Progenitor cell of endocrine pancreas (in vitro differentiated cells): Measurements from ENCODE around the gene OSR1. TPM values are rescaled to one million over a fixed set of nuclear protein-coding genes. Genes with fewer than 3 reads are reported as not detected.

Source experiments
- DNase-seq: peaks from one replicate; pipeline ENCODE4 v3.0.0; 2021; ENCODE audit warnings: low spot score; ENCODE audit not compliant: unreplicated experiment
- H3K27ac Mint-ChIP-seq: 2 replicates; pipeline ENCODE4 v1.8.0; 2021; ENCODE audit warnings: mild to moderate bottlenecking, moderate library complexity, mixed read lengths
- H3K27me3 Mint-ChIP-seq: 2 replicates; pipeline ENCODE4 v1.8.0; 2021; ENCODE audit warnings: mixed read lengths
- H3K36me3 Mint-ChIP-seq: 2 replicates; pipeline ENCODE4 v1.8.0; 2022; ENCODE audit warnings: mixed read lengths; ENCODE audit not compliant: insufficient read depth
- H3K4me1 Mint-ChIP-seq: 2 replicates; pipeline ENCODE4 v1.8.0; 2021; ENCODE audit warnings: low read depth, mixed read lengths
- H3K4me3 Mint-ChIP-seq: 2 replicates; pipeline ENCODE4 v1.8.0; 2021; ENCODE audit warnings: low read depth, mild to moderate bottlenecking, moderate library complexity, mixed read lengths
- H3K9me3 Mint-ChIP-seq: 2 replicates; pipeline ENCODE4 v1.8.0; 2021; ENCODE audit warnings: low read depth, mixed read lengths
- CTCF ChIP-seq: fragments of 200-600 bp; sonication (generic); IDR thresholded peaks from one replicate; pipeline ENCODE4 v1.5.0; 2021; ENCODE audit warnings: antibody characterized with exemption, mild to moderate bottlenecking; ENCODE audit not compliant: unreplicated experiment
- total RNA-seq: library from RNA; stranded (reverse); gene quantifications from 2 replicates; pipeline ENCODE4 v1.2.1, GENCODE V29; 2021

The OSR1 gene
- total RNA-seq, 1 donor from 2014 or later = 10.7 TPM

GRCh38 chr2:19331450-19331849 is 27.0 kb downstream of the OSR1 start:
- no peak for DNase-seq
- Mint-ChIP-seq H3K9me3 (no peaks in the 10 kb centered on the region), H3K27me3 (no peaks in the 10 kb centered on the region), H3K27ac (no peak overlapping the region), H3K36me3 (no peaks in the 10 kb centered on the region), H3K4me3 (no peak overlapping the region), H3K4me1 (peaks cover 3% of the 10 kb centered on the region)
- no peak for TF ChIP-seq CTCF

- Mint-ChIP-seq H3K27ac (no peak overlapping the region), H3K4me3 (no peak overlapping the region), H3K36me3 (no peaks in the 10 kb centered on the region), H3K9me3 (no peaks in the 10 kb centered on the region), H3K4me1 (peaks cover 2% of the 10 kb centered on the region), H3K27me3 (no peaks in the 10 kb centered on the region)
- TF ChIP-seq CTCF = no peak
- DNase-seq = no peak
These were observed 28.0 kb downstream of the OSR1 start for GRCh38 chr2:19330436-19330835.

- H3K27ac Mint-ChIP-seq = no peak overlapping the region
- no peaks in the 10 kb centered on the region for H3K9me3 Mint-ChIP-seq
- DNase-seq = no peak
These were observed 29.0 kb downstream of the OSR1 start for GRCh38 chr2:19329445-19329844.

GRCh38 chr2:19327496-19327895 is 30.9 kb downstream of the OSR1 start:
- no peaks in the 10 kb centered on the region for H3K9me3 Mint-ChIP-seq
- H3K36me3 Mint-ChIP-seq = no peaks in the 10 kb centered on the region
- no peak overlapping the region for H3K4me3 Mint-ChIP-seq
- no peaks in the 10 kb centered on the region for H3K4me1 Mint-ChIP-seq
- H3K27ac Mint-ChIP-seq = no peak overlapping the region
- no peak for DNase-seq
- H3K27me3 Mint-ChIP-seq = no peaks in the 10 kb centered on the region
- TF ChIP-seq CTCF = no peak

More at GRCh38 chr2:19329445-19329844, 29.0 kb downstream of the OSR1 start:
- TF ChIP-seq CTCF = no peak
- no peaks in the 10 kb centered on the region for H3K4me1 Mint-ChIP-seq
- no peaks in the 10 kb centered on the region for H3K27me3 Mint-ChIP-seq
- no peaks in the 10 kb centered on the region for H3K36me3 Mint-ChIP-seq
- no peak overlapping the region for H3K4me3 Mint-ChIP-seq

GRCh38 chr2:19321946-19322345 is 36.5 kb downstream of the OSR1 start:
- Mint-ChIP-seq H3K27ac (no peak overlapping the region), H3K36me3 (peaks cover 1% of the 10 kb centered on the region), H3K4me3 (no peak overlapping the region), H3K9me3 (no peaks in the 10 kb centered on the region), H3K4me1 (no peaks in the 10 kb centered on the region), H3K27me3 (no peaks in the 10 kb centered on the region)
- TF ChIP-seq CTCF = no peak
- DNase-seq = no peak
